Lower lobe of right lung (tissue), 2 donors: Measurements from ENCODE around the gene RPS6KA2. TPM values are rescaled to one million over a fixed set of nuclear protein-coding genes. Genes with fewer than 3 reads are reported as not detected.

ENCODE experiments used
- ATAC-seq, 2 donors: fragments of 200-7000 bp; cut with Tn5 transposase; one replicate each; pipeline ENCODE4 v1.9.1; 2020 to 2022; ENCODE audit warnings: mild to moderate bottlenecking in 2 of 2, moderate library complexity in 2 of 2
- DNase-seq: peaks from one replicate; pipeline ENCODE4 v3.0.0-alpha.2; 2020
- H3K27ac ChIP-seq: fragments of 200-600 bp; one replicate; pipeline ENCODE4 v1.8.0; 2022
- H3K27me3 ChIP-seq: fragments of 200-600 bp; one replicate; pipeline ENCODE4 v1.8.0; 2022; ENCODE audit warnings: low read depth
- H3K36me3 ChIP-seq: fragments of 200-600 bp; one replicate; pipeline ENCODE4 v1.8.0; 2022; ENCODE audit warnings: mild to moderate bottlenecking
- H3K4me1 ChIP-seq: fragments of 200-600 bp; one replicate; pipeline ENCODE4 v1.8.0; 2022
- H3K4me3 ChIP-seq: fragments of 200-600 bp; one replicate; pipeline ENCODE4 v1.8.0; 2022; ENCODE audit warnings: mild to moderate bottlenecking
- H3K9me3 ChIP-seq: fragments of 200-600 bp; one replicate; pipeline ENCODE4 v1.8.0; 2022
- intact Hi-C: fragments of 100-400 bp; cut with DNase I; formaldehyde crosslinking; loops from one replicate; pipeline ENCODE4 v1.11.0; 2022
- total RNA-seq: library from RNA; stranded (reverse); fragmentation: NEBNext Ultra II Directional; extraction: Animal tissue kit (Norgen Biotek cat#: 25700); gene quantifications from one replicate; pipeline ENCODE4 v1.2.1, GENCODE V29; 2021
- TF ChIP-seq, protein P1 (sequence below): fragments of 200-600 bp; IDR thresholded peaks from one replicate; pipeline ENCODE4 v1.8.0; 2022; ENCODE audit warnings: antibody characterized with exemption, mild to moderate bottlenecking
- donor health status: DM: no; HTN: yes; CAD: no; lungs with severe emphysema.

RPS6KA2 gene
- total RNA-seq, 1 donor from 2014 or later: 102 TPM

DNA sequence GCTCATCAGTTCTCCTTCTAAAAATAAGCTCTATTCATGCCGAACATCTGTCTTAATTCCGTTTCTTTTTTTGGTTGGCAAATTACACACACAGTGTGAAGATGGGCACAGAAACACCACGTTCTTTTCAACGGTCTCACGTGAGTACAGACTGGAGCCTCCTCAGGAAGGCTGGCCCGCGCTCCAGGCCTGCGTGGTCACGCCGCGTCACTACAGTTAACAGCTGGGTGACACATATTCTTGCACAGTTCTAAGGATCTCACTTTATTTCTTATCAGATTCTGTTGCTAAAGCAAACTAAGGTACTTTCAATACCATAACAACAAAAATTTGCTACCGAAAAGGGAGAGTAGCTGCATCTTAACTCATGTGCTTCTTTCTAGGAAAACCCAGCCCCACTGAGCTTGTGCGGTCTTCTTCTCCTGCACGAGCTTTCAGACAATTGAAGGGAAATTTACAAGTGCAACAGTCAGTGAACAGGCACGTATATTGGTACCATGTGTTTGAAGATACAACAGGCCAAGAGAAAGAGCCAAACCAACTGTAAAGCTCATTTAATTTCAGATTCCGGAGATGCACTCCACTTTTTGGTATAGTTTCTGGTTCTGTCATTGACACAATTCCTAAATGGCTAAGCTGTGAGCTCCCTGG is 188.7 kb downstream of the RPS6KA2 start:
- Histone ChIP-seq H3K27me3 (no peaks in the 10 kb centered on the region), H3K36me3 (peaks cover 72% of the 10 kb centered on the region), H3K4me3 (no peak overlapping the region), H3K27ac (no peak overlapping the region), H3K9me3 (no peaks in the 10 kb centered on the region), H3K4me1 (peaks cover 10% of the 10 kb centered on the region)
- intact Hi-C loops: no loop called here
- TF ChIP-seq, protein P1, sequence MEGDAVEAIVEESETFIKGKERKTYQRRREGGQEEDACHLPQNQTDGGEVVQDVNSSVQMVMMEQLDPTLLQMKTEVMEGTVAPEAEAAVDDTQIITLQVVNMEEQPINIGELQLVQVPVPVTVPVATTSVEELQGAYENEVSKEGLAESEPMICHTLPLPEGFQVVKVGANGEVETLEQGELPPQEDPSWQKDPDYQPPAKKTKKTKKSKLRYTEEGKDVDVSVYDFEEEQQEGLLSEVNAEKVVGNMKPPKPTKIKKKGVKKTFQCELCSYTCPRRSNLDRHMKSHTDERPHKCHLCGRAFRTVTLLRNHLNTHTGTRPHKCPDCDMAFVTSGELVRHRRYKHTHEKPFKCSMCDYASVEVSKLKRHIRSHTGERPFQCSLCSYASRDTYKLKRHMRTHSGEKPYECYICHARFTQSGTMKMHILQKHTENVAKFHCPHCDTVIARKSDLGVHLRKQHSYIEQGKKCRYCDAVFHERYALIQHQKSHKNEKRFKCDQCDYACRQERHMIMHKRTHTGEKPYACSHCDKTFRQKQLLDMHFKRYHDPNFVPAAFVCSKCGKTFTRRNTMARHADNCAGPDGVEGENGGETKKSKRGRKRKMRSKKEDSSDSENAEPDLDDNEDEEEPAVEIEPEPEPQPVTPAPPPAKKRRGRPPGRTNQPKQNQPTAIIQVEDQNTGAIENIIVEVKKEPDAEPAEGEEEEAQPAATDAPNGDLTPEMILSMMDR: no peak
- DNase-seq (no peak), ATAC-seq (no peak)

DNA sequence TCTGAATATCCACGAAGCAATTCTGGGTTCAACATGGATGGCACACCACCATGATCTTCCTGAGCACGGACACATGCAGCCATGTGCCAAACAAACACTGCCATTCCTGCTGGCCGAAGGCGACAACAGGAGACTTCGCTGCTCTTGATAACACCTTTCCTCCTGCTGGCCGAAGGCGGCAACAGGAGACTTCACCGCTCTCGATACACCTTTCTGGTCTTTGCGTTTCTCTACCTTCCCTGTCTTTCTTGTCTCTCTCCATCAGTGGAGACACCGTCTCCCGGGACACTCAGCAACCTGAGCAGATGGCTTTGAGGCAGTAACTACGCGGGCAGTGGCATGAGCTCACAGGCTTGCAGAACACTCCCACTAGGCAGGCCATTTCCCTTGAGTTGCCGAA is 189.4 kb downstream of the RPS6KA2 start:
- DNase-seq: no peak
- no peak for ATAC-seq
- intact Hi-C loops: no loop called here
- Histone ChIP-seq H3K36me3 (peaks cover 65% of the 10 kb centered on the region), H3K27me3 (no peaks in the 10 kb centered on the region), H3K27ac (no peak overlapping the region), H3K9me3 (no peaks in the 10 kb centered on the region), H3K4me1 (peaks cover 10% of the 10 kb centered on the region), H3K4me3 (no peak overlapping the region)
- TF ChIP-seq, protein P1: no peak

DNA sequence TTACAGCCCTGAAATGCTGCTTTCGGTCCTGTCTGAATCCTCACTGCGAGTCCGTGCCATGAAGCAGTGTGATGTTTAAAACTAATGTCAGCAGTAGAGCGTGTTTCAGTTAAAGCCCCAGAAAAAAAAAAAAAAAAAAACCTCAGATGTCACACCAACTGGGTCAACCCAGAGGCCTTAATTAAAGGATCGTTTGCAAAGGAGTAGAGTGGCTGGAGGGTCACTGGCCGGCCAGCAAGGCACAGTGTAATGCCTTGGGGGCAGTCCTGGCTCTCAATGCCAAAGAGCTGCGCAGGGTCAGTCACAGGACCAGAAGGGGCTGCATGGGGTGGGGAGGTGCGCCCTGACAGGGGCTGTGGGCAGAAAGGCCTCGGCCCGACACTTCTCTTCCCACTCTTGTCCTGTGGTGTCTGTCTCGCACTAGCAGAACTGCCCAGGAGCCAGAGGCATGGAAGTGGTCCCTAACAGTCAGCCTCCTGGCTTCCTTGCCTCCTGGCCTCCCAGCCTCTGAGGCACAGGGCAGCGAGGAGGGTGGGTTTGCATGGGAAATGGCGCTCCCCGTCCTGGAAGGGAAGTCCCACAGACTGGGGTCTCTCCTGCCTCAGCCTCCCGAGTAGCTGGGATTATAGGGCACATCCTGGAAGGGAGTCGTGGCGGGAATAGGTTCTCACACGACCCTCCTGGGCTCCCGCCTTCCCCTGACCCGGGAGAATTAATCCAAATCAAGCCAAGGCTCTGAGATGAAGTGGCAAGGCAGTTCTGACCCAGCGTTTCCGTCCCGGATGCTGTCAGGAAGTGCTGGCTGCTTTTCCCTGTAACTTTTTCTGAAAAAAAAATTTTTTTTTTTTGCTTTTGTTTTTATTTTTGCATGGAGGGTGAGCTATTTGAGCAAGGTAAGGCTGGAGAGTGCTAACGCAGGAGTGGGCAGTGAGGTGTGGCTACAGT is 190.6 kb downstream of the RPS6KA2 start:
- Histone ChIP-seq H3K4me1 (peaks cover 10% of the 10 kb centered on the region), H3K36me3 (peaks cover 65% of the 10 kb centered on the region), H3K27me3 (no peaks in the 10 kb centered on the region), H3K4me3 (no peak overlapping the region), H3K27ac (no peak overlapping the region), H3K9me3 (no peaks in the 10 kb centered on the region)
- TF ChIP-seq, protein P1: no peak
- intact Hi-C loops: no loop called here
- DNase-seq (no peak), ATAC-seq (no peak)

DNA sequence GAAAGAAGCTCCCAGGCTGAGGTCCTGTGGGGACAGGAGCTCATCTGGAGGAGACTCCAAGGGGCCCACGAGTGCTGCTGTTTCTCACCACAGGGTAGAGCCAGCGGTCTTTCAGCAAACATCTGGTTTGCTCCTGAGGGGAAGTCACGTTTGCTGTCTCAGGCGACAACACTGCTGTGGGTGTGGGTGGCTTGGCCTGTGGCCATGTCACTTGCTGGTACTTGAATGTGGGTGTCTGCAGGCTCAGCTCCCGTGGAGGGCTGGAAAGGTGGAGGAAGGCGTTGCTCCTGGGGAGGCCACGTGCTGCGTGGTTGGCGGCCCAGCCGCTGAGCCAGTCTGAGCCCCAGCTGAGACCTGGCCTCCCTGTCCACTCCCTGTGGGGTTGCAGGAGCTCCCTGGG is 191.5 kb downstream of the RPS6KA2 start:
- Histone ChIP-seq H3K27me3 (no peaks in the 10 kb centered on the region), H3K4me1 (peaks cover 10% of the 10 kb centered on the region), H3K4me3 (no peak overlapping the region), H3K36me3 (peaks cover 66% of the 10 kb centered on the region), H3K27ac (no peak overlapping the region), H3K9me3 (no peaks in the 10 kb centered on the region)
- ATAC-seq (peak; percentile 30 to 57), DNase-seq (no peak)
- intact Hi-C loops: no loop called here
- TF ChIP-seq, protein P1: no peak

DNA sequence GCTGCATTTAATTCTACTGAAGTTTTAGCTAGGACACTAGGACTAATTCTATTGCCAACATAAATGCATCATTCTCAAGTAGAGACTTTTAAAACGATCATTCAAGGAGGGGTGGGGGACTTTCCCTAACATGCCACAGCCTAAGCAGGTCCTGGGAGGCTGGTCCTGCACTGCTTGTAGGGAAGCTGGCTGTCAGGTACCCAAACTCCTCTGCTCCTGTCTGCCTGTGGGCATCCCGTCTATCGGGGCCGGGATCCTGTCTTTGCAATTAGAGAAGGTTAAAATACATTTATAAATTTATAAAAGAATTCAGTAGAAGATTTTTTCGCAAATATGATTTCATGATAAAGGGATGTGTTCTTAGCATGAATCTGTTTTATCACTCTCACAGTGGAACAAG is 192.7 kb downstream of the RPS6KA2 start:
- ATAC-seq: no peak
- no peaks in the 10 kb centered on the region for H3K27me3 ChIP-seq
- no peaks in the 10 kb centered on the region for H3K9me3 ChIP-seq
- intact Hi-C loops: no loop called here
- H3K36me3 ChIP-seq: peaks cover 69% of the 10 kb centered on the region
- H3K4me1 ChIP-seq: peaks cover 10% of the 10 kb centered on the region
- no peak overlapping the region for H3K4me3 ChIP-seq
- no peak overlapping the region for H3K27ac ChIP-seq
- no peak for DNase-seq
- TF ChIP-seq, protein P1: no peak
